HG03521 (cell line): Measurements from ENCODE around the gene MMADHC.
A peak's percentile ranks its signal among the peaks of the same experiment; 100 is the strongest.
"Not testable (repeated sequence)": the region's sequence is repeated elsewhere in the genome, so short reads cannot be mapped to it uniquely, and the experiment has no call there.

Source experiments
- ATAC-seq: cut with Tn5 transposase; IDR thresholded peaks from one replicate; pipeline ENCODE4 v1.9.1; 2021; ENCODE audit warnings: mild to moderate bottlenecking, moderate library complexity; ENCODE audit not compliant: unreplicated experiment

Gene MMADHC

DNA sequence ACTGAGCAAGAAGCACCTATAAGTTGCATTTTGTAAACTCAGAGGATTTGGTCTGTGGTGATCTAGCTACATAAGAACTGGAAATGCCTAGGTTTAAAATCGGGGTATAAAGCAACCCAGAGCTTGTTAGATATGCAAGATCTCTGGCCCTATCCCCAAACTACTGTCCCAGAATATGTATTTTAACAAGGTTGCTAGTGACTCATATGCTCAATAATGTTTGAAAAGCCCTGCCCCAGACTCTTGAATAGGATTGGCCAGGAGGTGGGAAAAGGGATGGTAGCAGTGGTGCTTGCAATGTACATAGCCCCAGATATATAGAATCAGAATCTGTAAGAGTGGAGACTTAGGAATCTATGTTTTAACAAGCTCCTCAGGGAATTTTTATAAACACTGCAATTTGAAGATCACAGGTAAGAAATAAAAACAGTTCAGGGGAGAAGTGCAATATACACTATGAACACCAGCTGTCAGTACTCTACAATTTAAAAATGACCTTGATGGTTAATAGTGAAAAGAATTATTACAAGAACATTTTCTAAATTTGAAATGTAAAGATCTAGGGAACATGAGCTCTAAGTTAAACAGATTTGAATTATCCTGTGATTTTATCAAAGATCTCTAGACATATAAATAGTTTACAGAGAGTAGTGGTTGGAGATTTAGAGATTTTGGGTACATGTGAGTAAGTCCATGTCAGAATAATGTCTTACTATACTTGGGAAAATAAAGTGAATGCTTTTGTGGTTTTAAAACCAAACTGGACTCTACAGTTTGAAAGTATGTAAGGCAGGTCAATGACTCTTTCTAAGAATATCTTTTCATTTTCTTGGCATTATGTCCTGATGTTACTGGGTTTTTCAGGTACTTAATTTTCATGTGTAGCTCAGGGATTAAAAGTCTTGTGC lies 7.7 kb upstream of the MMADHC start:
- ATAC-seq = no peak

DNA sequence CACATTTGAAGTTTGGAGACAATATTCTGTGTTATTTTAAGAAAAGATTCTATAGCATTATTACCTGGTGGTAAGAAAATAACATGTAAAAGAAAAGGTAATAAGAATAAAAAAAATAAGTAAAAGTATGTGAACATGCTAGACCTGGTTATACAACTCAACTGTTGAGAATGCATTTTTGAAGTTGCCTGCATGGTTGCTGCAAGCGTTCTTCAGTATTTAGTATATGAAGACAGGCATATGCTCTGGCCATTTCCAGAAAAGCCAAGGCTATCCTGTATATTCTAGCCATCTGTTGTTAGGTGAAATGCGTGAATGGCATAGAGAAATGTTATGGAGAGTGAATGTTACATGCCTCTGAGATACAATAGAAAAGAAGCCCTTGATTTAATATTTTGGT lies 6.8 kb upstream of the MMADHC start:
- no peak for ATAC-seq

DNA sequence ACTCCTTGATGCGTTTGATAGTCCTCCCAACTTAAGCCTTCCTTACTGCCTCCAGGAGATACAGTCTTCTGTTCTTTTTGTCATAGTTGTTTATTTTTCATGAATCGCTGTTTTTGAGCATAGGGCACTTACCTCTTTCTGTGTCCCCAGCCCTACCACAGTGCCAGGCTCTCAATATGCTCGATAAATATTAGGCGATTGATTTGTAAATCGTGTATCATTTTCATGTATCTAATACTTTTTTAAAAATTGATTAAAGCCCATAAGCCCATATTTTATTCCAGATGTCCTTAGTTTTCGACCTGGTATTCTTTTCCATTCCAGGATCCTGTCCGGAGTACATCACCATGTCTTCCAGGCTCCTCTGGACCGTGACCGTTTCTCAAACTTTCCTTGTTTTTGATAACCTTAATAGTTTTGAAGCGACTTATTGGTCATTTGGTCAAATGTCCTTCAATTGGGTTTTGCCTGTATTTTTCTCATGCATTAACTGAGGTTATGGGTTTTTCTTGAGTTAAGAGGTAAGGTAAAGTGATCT lies 444 bp upstream of the MMADHC start:
- peak; percentile 10 for ATAC-seq

DNA sequence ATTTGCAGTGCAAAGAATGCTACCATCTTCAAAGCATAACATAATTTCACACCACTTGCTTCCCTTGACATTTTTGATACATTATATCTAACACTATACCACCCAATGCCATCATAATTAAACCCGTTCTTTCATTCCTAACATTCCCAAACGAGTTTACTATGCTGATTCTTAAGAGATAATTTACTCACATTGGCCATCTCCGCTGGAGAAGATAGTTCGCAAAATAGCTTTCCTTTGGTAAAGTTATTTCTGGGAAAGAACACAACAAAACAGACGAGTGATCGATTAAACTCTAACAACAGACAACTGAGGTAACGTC lies 716 bp downstream of the MMADHC start:
- no peak for ATAC-seq

DNA sequence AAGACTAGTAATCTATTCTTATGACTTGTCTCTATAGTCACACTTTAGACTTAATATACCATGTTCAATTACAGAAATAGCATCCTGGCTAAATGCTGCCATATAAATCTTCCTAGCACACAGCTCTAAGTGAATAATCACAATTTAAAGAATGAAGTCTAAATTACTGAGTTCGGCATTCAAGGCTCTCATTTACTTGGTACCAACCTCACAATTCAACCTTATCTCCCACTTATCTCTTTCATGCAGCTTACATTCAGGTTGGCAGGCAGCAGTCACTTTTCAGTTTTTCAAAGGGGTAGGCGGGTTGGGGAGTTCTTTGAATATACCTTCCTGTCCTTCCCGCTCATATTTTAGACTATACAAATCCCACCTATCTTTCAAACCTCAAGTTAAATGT lies 1.5 kb downstream of the MMADHC start:
- ATAC-seq = no peak

DNA sequence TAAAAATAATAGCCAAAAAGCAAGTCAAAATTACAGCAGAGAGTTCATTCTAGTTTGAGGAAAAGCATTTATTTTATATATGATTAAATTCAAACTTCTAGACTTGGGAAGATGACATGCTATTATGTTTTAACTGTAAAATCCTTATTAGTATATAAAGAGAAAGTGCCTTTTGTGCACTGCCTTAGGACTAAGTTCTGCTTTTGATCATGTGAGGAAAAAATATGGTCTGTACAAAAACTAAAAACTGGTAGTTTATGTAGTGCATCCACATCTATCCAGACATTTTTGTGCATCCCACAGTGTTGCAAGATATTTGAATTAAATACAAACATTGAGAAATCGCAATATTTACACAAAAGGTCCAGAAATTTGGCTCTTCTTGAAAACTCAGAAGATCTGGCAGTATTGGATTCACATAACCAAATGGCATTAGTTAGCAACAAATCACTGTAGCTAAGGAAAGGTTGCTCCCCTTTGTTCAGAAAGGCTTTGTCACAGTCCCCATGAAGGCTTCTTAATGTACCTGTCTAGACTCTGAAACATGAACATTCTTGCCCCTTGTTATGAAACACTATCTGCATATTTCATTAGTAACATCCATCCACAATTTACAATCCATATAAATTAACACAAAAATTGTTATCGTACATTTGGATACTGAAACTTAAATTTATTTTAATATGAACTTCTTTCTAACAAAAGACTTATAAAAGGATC lies 2.2 kb downstream of the MMADHC start:
- ATAC-seq = no peak

DNA sequence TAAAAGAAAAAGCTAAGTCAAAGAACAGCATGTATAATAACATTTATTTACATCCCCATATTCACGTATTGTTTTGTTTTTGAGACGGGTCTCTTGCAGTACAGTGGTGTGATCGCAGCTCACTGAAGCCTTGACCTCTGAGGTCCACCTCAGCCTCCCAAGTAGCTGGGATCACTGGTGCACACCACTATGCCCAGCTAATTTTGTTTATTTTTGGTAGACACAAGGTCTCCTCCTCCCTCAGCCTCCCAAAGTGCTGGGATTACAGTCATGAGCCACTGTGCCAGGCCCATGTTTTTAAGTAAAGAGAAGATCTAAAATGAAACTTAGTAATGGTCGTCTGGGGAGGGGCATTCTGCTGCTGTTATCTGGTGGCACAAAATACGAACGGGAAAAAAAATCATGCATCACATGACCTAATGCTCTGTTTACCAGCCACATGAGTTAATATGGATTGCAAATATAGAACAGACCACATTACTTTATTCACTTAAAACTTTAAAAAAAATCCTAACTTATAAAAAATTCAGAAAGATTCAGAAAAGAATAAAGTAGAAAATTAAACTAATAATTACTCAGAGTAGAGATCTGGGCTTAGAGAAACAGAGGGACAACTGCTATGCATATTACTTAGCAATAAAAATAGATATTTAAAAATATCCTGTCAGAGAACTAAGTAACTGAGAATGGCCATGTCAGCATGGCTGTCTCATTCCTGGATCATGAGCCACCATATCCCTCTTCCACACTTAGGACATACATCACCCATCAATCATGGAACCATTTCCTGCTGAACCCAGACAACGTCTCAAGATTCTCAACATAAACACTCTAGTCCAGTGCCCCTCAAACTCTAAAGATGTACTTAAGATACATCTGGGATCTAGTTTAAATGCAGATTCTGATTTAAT lies 7.3 kb downstream of the MMADHC start:
- ATAC-seq = no peak

DNA sequence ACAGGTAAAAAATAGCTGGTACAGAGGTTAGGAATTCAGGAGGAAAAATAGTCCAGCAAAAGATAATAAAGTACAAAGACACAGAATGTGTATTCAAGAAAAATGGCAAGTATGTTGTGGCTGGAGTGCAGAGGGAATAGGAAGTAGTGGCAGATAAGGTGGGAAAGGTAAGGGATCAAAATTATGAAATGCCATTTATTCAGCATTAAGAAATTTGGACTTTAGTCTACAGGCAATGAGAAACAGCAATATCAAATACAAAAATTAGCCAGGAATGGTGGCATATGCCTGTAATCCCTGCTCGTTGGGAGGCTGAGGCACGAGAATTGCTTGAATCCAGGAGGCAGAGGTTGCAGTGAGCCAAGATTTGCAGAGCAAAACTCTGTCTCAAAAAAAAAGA lies 10.3 kb downstream of the MMADHC start:
- no peak for ATAC-seq

DNA sequence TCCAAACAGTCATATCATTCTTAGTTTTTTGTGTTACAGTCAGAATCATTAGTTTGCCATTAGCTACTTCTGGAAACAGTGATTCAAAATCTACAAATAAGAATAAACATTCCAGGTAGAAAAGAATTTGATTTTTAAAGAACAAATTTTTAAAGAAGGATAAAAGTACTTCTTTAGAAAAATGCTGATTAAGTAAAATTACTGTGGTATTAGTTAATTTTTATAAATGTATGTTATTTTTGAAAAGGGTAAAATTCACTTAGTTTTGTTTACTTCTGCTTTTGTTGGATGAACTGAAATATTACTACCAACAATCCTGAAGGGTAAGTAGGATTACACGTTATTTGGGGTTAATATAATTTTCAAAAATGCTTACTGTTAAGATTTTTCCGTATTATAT lies 11.8 kb downstream of the MMADHC start:
- ATAC-seq = no peak

DNA sequence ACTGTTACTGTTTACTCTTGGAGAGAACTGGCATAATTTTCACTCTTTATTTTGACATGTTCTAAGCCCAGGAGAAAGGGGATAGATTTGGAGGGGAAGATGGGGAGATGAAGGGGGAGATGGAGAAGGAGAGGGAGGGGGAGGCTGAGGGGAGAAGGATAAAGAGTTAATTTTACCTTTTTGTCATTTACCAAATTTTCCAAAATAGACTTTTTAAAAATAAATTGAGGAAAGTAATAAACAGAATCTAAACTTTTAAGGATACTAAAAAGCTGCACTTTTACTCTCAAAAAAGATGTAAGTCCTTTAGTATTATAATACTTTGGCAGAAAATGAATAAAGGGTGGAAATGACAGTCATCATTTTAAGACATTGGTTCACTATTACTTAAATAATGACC lies 12.3 kb downstream of the MMADHC start:
- ATAC-seq = no peak

DNA sequence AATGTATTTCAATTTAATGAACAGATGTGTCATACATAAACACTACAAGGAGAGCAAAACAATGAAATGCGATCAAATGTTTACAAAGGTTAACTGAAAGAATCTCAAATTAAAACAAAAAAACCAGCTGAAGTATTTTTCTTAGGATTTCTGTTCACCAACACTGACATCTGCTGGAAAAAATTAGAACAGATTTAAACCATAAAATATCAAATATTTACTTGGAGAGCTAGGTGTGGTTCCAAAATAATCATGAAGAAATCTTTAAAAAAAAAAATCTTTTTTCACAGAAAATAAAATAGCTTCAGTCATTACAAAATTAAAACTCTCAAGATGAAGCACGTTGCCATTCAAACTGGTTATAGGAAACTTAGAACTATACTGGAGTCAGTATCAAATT lies 13.8 kb downstream of the MMADHC start:
- ATAC-seq = no peak

DNA sequence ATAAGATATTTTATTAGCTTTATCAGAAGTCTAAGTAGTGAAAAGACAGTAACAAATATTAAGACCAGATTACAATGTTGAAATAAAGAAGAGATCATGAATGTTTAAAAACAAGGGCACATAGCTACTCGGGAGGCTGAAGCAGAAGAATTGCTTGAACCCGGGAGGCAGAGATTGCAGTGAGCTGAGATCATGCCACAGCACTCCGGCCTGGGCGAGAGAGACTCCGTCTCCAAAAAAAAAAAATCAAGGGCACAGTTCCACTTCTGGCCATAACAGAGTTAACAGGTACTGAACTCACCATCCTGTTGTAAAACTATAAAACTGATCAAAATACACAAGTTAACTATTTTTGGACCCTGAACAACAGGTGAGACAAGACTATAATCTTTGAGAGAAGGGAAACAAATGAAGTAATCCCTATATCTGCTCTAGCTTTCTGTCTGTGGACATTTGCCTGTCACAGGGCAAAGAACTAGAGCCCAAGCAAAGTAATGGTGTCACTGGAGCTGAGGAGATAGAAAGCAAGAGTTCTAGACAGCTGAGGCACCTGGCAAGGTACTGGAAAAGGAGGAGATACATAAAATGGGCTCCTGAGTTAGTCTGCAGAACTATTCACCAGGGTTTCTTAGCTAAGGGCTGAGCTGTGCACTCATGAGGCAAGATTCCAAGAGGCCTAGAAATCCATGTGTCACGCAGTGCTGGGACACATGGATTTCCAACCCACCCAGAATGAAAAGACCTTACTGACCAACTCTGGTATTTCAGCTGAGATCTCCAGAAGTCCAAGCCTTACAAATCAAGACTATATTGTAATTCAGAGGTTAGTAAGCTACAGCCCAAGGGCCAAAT lies 15.2 kb downstream of the MMADHC start:
- ATAC-seq = no peak

DNA sequence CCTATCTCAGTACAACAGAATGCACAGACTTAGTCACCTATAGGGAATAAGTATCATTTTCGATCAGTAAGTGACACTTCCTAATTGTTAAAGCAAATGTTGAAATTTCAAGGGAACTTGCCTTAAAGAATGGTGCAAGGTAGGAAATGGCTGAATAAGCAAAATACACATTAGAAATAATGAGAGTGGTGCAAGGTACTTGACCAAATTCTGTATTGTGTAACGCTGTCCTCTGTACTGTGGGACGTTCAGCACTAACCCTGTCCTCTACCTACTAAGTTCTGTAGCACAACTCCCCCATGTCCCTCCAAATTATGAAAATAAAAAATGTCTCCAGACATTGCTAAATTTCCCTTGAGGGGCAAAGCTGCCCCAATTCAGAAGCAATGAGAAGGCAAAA lies 19.4 kb downstream of the MMADHC start:
- ATAC-seq = no peak

DNA sequence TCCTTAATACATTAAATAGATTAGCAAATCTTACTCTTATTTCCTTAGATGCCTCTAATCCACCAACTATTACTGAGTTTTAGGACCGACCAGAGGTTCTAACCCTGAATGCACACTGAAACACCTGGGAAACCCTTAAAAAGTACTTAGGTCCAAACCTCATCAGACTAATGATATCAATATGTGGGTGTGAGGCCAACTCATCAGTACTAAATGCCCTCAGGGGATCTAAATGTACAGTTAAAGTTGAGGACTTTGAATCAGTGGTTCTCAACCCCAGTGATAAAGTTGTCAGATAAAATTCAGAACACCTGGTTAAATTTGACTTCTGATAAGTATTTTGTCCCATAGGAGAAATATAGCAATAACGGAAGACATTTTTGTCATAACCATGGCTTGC lies 20.9 kb downstream of the MMADHC start:
- ATAC-seq = no peak

DNA sequence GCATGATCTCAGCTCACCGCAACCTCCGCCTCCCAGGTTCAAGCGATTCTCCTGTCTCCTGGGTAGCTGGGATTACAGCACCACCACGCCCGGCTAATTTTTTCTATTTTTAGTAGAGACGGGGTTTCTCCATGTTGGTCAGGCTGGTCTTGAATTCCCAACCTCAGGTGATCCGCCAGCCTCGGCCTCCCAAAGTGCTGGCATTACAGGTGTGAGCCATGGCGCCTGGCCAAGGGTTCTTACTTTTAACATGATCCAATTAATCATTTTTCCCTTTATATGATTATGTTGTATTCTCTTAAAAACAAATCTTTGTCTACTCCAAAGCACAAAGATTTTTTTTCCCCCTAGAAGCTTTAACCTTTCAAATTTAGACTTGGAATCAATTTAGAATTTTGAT lies 21.9 kb downstream of the MMADHC start:
- ATAC-seq = not testable (repeated sequence)

DNA sequence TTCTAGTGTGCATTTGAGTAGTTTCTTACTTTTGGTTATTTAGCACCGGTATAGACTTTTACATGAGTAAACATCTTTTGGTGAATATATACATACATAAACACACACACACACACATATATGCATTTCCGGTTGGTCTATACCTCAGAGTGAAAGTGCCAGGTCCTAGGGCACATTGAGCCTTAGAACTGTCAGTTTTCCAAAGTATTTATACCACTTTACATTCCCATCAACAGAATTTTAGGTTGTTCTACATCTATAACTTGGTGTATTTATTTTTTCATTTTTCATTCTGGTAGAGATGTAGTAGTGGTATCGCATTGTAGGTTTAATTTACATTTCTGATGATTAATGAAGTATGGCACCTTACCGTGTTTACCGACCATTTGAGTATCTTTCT lies 22.6 kb downstream of the MMADHC start:
- ATAC-seq = no peak

DNA sequence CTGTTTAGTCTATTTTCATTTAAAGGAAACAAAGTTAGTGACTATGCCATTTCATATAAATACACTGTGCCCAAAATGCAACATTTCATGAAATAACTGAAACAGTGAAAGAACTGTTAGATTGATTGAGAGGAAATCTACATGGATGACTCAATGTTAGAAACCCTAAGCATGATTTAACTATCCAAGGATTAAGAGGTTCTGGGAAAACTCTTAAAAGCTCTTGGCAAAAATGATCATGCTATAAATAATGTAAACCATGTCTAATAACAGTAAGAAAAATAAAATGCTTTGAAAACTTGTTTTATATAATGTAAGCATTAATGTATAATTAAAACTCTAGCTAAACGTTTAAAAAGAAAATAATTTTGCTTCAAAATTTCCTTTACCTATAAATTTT lies 23.5 kb downstream of the MMADHC start:
- no peak for ATAC-seq

DNA sequence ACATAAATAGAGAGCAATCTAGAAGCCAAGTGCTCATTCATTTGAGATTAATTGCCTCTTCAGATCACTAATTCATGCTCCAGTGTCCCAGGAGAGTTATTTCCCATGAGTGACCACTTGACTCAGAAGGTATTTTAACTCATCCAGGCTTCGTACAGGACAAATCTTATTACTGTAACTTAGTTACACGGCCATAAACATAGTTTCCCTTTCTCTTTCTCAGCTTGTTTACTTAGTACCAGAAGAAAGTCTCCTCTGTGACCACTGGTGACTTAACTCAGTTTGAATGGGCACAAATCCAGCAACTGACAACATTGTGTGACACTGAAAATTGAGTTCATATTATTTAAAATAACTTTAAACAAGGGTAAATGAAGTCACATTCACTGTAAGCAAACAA lies 25.3 kb downstream of the MMADHC start:
- peak; percentile 83 for ATAC-seq

DNA sequence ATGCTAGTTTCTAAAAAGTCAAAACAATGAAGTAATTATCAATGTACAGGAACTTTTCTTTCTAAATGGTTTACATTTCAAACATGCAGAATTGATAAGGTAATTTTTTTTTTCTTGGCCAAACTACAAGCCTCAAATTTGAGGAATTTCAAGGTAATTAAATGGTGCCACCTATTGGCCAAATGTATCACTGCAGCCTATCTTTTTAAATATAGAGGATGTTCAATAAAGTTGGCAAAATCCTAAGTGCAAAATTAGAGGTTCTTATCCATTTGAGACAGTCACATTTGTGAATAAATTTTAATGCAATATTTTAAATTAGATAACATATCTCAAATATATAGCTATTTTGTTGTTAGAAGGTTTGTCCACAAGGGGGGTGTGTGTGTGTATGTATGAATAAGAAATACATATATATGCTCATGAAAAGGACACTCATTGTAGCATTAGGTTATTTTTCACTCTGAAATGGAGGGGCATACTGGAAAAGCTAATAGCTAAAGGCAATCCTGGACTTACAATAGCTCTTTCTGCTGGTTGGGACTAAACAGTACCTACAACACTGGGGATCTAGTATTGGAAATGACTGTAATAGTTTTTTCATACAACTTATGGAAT lies 26.2 kb downstream of the MMADHC start:
- ATAC-seq = no peak
